Retinal pigment epithelial cell (primary cell): ENCODE results near the gene LPP.

Source experiments
- DNase-seq: peaks from one replicate; pipeline ENCODE4 v3.0.0-alpha.2; 2010; ENCODE audit warnings: low read depth
- H3K4me3 ChIP-seq: 2 replicates; pipeline ENCODE4 v1.5.1; 2011; ENCODE audit warnings: mild to moderate bottlenecking, low read length, control low read depth, moderate library complexity
- TF ChIP-seq, protein P1 (sequence below): conservative IDR thresholded peaks from 2 replicates; pipeline ENCODE4 v1.5.1; 2011; ENCODE audit warnings: low read depth, low read length, control low read depth, inconsistent platforms

LPP gene

DNA sequence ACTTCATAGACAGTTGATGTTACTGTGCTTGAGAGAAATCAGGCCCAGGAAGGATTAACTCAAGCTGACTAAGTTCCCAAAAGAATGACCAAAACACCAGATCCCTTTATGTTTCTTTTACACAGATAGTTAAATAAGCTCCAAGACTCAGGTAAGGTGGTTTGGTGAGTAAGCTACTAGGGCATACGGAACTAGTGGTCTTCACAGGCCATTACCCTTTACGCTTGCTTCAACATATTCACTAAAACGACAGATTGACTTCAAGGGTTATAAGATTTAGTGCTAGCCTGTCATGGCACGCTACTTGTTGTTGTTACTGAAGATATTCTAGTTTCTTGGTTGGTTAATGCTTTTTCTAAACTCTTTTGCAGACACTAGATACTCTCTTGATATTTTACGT is 369.3 kb downstream of the LPP start:
- TF ChIP-seq, protein P1, sequence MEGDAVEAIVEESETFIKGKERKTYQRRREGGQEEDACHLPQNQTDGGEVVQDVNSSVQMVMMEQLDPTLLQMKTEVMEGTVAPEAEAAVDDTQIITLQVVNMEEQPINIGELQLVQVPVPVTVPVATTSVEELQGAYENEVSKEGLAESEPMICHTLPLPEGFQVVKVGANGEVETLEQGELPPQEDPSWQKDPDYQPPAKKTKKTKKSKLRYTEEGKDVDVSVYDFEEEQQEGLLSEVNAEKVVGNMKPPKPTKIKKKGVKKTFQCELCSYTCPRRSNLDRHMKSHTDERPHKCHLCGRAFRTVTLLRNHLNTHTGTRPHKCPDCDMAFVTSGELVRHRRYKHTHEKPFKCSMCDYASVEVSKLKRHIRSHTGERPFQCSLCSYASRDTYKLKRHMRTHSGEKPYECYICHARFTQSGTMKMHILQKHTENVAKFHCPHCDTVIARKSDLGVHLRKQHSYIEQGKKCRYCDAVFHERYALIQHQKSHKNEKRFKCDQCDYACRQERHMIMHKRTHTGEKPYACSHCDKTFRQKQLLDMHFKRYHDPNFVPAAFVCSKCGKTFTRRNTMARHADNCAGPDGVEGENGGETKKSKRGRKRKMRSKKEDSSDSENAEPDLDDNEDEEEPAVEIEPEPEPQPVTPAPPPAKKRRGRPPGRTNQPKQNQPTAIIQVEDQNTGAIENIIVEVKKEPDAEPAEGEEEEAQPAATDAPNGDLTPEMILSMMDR: no peak
- no peak for DNase-seq

GRCh38 chr3:188524052-188524451 is 370.1 kb downstream of the LPP start:
- H3K4me3 ChIP-seq: no peak overlapping the region
- DNase-seq: no peak
- TF ChIP-seq, protein P1: no peak

More for the DNA sequence above, 369.3 kb downstream of the LPP start:
- no peak overlapping the region for H3K4me3 ChIP-seq

GRCh38 chr3:188526057-188526456 is 372.1 kb downstream of the LPP start:
- no peak for DNase-seq
- TF ChIP-seq, protein P1: no peak
- no peak overlapping the region for H3K4me3 ChIP-seq

GRCh38 chr3:188527389-188527788 is 373.4 kb downstream of the LPP start:
- DNase-seq: no peak
- TF ChIP-seq, protein P1: no peak
- no peak overlapping the region for H3K4me3 ChIP-seq

DNA sequence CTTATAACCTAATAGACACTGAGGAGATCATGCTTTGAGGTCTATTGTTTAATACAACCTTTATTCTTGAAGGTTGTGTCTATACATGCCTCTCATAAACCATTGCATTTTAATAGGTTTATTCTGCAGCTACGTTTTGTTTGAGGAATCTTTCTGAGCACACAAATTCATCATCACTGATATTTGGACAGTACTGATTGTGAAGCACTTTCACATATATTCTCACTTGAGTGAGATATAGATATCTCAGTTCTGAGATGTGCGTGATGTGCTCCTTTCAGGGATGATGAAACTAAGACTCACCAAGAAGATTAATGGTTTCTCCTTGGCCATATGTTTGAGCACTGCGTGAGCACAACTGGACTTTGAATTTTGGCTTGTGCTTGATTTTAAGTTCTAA is 374.4 kb downstream of the LPP start:
- DNase-seq: no peak

DNA sequence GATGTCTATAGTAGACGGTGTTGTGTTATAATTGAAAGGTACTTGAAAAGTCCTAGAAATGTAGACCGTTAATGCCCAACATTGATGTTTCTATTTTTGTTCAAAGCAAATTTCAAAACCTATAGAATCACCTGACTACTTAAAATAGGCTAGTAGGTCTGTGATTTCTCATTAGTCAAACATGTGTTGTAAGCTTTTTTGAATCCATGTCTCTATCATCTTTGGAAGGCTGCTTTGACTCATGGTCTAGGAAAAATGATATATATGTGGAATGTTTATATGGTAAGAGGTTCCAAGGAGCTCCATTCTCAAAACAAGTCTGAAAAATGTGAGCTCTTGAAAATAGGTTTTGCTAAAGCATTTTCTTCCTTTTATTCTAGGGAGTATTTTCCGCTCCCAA is 375.3 kb downstream of the LPP start:
- no peak overlapping the region for H3K4me3 ChIP-seq
- TF ChIP-seq, protein P1: no peak
- no peak for DNase-seq

More for the DNA sequence above, 374.4 kb downstream of the LPP start:
- no peak overlapping the region for H3K4me3 ChIP-seq
- TF ChIP-seq, protein P1: no peak

DNA sequence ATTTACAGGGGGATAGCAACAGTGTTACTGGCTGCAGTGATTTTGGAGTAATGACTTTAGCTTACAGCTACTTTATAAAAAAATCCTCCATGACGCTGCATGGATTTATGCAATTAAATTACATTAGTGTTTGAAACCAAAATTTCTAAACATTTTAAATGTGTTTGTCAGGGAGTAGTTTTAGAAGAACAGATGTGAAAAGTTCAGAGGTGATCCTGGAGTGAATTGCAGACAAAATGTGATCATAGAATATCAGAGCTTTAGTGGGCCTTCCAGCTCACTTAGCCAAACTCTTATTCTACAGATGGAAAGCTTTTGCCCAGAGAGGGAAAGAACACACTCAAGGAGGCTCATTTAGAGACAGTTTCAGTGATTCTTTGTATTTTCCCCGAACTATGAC is 376.3 kb downstream of the LPP start:
- TF ChIP-seq, protein P1: no peak
- H3K4me3 ChIP-seq: no peak overlapping the region
- no peak for DNase-seq
